CD4-positive, alpha-beta T cell treated with Interleukin-15 for 4 hours (primary cell): ENCODE data around the gene GGTLC2.
"Not testable (repeated sequence)": the region's sequence is repeated elsewhere in the genome, so short reads cannot be mapped to it uniquely, and the experiment has no call there.

ENCODE experiments used
- DNase-seq: peaks from one replicate; pipeline ENCODE4 v3.0.0-alpha.2; 2020; ENCODE audit warnings: low spot score

The GGTLC2 gene

GRCh38 chr22:22669093-22669492 lies 24.7 kb downstream of the GGTLC2 start:
- DNase-seq, result no peak

DNA sequence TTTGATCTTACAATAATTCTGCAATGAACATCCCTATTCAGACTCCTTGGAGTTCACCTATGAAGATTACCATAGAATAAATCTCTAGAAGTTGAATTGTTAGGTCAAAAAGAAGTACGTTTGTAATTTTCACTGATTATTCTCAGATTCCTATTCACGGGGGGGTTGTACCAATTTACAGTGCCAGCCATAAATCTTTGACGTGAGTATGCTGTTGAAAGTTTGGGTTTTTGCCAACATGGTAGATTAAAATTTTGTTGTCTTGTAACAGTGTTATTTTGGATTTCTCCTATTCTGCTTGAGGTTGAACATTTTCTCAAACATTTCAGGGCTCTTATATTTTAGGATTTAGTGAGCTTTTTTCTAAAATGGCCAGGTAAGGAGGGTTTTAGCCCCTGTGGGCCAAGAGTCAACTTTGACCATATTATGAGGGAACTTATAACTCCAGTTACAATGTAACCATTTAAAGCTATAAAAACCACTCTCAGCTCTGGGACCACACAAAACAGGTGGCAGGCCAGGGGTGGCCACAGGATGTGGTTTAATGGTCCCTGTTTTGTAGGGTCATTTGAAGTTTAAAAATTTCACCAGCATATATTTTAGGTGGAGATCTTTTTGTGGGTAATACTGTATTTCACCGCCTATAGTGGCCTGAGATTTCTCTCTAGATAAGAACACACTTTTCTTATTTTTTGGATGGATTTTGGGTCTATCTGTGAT lies 25.8 kb downstream of the GGTLC2 start:
- no peak for DNase-seq

GRCh38 chr22:22671506-22671905 lies 27.1 kb downstream of the GGTLC2 start:
- no peak for DNase-seq

DNA sequence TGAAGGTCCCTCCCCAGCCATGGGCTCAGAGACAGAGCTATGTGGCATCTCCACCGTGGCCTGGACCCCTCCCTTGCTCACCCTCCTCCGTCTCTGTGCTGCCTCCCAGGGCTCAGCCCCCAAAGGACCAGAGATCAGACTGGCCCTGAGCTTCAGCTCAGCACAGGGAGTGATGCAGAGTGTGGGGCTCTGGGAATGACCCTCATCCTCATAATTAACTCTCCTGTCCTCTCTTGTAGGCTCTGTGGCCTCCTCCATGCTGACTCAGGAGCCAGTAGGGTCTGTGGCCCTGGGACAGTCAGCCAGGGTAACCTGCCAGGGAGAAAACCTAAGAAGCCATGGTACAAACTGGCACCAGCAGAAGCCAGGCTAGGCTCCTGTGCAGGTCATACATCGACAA lies 28.7 kb downstream of the GGTLC2 start:
- no peak for DNase-seq

- no peak for DNase-seq
Observed at GRCh38 chr22:22673628-22674027, 29.2 kb downstream of the GGTLC2 start.

DNA sequence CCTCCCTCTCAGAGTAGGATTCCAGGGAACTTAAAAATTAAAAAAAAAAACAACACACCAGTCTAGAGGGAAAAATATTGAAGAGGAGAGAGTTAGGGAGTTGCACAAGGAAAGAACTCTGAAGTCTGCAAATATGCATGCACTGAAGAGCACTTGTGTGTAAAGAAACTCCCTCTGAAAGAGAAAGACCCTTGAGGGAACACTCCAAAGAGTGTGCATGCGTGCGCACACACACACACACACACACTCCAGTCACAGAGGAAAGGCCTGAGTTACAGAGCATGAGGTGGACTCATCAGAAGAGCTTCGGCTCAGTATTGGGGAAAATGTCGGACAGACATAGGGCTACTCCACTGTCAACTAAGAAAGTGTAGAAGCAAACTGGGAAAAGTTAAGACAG lies 30.1 kb downstream of the GGTLC2 start:
- no peak for DNase-seq

GRCh38 chr22:22678970-22679369 lies 34.6 kb downstream of the GGTLC2 start:
- no peak for DNase-seq

GRCh38 chr22:22680396-22680795 lies 36.0 kb downstream of the GGTLC2 start:
- no peak for DNase-seq

GRCh38 chr22:22681221-22681739 lies 36.9 kb downstream of the GGTLC2 start:
- DNase-seq, result no peak

- no peak for DNase-seq
Observed at GRCh38 chr22:22682196-22682595, 37.8 kb downstream of the GGTLC2 start.

GRCh38 chr22:22682807-22683667 lies 38.6 kb downstream of the GGTLC2 start:
- no peak for DNase-seq

DNA sequence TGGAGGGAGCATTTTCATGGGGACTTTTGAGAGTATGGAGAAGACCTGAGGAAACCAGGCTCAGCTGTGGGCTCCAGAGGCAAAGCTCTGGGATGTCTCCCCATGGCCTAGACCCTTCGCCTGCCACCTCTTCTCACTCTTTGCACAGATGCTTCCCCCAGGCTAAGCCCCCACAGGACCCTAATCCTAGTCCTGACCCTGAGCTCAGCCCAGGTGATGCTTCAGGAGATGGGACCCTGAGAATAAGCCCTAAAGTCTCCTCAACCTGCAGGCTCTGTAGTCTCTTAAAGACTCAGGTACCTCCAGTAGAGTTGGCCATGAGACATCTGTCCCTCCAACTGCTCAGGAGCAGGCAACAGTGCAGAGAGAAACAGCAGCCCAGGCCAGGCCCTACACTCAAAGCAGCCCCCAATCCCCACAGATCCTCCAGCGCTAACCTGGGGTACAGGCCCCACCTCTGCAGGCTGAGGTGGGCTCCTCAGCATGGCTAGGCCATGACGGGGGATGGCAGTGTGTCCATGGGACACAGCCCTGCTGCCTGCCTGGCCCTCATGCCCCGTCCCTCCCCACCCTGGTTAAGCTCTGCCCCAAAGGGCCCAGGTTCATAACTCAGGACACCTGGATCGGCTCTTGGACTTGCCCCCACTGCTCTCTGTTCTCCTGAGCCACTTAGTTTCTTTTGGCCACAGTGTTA lies 39.4 kb downstream of the GGTLC2 start:
- no peak for DNase-seq

DNA sequence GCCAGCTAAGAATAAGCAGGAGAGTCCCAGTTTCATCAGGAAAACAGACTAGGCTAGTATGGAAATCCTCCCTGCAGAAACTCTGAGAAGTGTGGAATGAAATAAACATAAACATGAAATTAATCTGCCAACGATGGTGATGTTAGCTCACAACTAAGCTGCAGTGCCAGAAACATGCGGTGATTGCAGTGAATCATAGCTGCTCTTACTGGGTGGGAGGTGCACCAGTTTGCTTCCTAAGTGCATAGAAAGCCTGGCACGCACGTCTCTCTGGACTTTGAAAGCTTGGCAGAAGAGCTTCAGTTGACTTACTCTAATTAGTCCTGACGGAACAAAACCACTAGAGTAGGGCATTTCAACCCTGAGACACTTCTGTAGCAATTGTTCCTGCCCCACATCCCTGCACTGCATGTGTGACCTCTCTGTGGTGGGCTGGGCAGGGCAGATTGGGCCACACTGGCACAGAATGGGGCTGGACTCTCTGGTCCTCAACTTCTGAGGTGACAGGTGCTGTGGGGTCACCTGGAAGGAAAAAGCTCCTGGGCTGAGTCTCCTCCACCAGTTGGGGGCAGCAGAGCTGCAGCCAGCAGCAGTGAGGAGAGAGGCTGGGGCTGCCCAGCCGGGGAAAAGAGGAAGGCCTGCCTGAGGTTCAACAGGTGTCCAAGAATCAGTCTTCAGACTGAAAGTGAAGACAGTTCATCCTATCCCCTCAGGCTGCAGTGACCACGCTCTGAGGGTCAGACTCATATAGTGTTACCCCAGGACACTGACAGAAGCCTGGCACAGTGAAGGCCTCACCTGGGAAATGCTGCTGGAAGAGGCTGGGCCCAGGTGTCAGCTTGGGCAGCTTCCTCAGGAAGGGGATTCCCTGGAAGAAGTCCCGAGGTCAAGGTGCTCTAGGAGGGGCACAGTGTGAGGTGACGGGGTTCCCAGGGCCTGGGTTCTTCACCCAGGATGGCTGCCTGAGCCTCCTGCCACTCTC lies 40.5 kb downstream of the GGTLC2 start:
- DNase-seq, result no peak

DNA sequence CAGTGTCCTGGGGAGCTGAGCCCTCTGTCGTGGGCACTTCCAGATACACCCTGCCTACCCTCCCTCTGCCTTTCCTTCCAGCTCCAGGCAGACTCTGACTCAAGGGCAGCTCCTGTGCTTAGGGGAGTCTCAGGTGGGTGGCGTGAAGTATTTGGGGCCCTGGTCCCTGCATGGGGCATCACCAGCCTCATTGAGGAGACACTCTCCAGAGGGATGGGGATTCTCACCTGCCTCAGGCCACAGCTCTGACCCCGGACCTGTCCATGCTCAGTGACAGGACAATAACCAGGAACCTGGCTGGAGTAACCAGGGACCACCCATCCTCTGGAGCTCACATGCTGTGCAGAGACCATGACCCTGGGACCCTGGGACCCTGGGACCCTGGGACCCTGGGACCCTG lies 41.2 kb downstream of the GGTLC2 start:
- no peak for DNase-seq

GRCh38 chr22:22686202-22687115 lies 42.0 kb downstream of the GGTLC2 start:
- not testable (repeated sequence) for DNase-seq

DNA sequence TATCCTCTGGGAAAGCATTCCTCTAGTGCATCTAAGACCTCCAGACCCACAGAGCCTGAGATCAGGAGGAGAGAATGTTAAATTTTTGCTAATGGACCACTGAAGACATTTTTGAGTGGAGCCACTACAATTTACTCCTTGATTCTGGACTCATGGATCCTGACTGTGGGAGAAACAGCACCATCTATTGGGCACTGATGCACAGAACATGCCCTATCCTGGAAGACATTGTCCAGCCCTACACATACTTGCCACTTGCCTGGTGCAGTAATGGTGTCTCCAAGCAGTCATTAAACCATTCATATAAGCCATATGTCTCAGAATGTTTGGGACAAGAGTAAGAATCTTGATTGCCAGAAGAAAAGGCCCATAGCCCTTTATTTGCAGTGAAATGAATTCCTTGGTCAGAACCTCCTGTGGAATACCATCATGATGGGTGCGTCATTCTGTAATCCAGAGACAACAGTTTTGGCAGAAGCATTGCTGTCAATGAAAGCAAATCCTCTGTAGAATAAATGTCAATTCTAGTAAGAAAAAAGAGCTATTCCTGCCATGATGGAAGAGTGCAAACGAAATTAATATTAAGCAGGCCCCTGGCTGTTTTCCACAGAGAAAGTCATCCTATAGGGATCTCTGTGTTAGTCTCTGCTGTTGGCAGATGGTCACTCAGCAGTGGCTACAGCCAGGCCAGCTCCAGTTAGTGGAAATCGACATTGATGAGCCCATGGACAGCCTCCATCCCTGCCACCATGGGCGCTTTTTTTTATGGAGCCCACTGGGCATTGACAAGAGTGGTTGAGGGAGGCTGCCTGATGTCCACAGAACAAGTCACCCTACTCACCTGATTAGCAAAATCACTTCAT lies 43.5 kb downstream of the GGTLC2 start:
- peak; percentile 28 for DNase-seq

- no peak for DNase-seq
Observed at GRCh38 chr22:22689621-22690345, 45.4 kb downstream of the GGTLC2 start.

DNA sequence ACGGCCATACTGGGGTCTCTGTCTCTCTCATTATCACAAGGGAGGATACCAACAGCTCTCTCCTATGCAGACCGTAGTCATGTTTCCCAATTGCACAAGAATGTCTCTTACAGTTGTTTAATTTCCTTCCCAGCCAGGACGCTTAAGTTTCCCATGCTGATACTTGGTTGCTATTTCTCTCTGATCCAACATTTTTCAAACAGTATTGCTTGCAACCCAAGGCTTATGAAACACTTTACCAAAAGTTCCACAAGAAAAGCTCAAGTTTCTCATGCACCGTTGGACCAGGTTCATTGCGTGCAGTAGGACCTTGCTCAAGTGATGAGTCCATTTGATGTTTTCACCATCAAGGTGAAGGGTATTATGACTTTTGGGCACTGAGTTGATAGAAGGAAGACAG lies 46.6 kb downstream of the GGTLC2 start:
- no peak for DNase-seq
